GM18511 (cell line): ENCODE data around the gene INPP4A.
A peak's percentile ranks its signal among the peaks of the same experiment; 100 is the strongest.
"Not testable (repeated sequence)": the region's sequence is repeated elsewhere in the genome, so short reads cannot be mapped to it uniquely, and the experiment has no call there.

Source experiments
- ATAC-seq: cut with Tn5 transposase; IDR thresholded peaks from one replicate; pipeline ENCODE4 v1.9.1; 2021; ENCODE audit warnings: mild to moderate bottlenecking, moderate library complexity; ENCODE audit not compliant: unreplicated experiment

The INPP4A gene

DNA sequence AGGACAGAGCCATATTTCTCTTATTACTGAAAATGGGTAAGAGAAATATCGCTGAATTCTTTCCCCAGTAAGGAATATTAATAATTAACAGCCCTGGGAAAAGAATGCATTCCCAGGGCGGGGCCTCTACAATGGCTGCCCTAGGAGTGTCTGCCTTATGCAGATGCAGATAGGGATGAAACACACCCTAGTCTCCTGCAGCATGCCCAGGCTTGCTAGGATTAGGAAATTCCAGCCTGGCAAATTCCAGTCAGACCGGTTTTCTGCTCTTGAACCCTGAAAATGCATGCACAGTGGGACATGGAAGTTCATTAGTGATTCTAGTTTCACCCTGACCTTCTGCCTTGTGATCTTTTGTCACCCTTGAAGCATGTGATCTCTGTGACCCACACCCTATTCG lies 9.0 kb upstream of the INPP4A start:
- ATAC-seq: not testable (repeated sequence)

DNA sequence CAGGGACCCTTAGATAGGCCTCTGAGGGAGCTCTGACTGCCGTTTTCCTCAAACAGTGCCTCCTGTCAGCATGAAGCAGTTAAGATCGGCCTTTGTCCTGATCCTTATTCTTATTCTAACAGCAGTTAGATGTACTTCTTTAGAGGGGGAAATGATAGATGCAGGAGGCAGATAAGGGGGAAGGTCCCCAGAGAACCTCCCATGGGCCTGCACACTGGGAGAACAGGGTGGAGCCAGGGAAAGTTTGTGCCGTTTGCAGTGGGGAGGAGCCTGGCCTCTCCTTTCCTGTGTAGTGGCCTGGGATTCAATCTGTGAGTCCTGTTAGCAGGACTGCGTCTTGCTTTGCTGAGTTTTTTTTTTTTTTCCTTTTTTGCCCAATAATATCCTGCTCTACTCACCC lies 7.9 kb upstream of the INPP4A start:
- ATAC-seq: no peak

DNA sequence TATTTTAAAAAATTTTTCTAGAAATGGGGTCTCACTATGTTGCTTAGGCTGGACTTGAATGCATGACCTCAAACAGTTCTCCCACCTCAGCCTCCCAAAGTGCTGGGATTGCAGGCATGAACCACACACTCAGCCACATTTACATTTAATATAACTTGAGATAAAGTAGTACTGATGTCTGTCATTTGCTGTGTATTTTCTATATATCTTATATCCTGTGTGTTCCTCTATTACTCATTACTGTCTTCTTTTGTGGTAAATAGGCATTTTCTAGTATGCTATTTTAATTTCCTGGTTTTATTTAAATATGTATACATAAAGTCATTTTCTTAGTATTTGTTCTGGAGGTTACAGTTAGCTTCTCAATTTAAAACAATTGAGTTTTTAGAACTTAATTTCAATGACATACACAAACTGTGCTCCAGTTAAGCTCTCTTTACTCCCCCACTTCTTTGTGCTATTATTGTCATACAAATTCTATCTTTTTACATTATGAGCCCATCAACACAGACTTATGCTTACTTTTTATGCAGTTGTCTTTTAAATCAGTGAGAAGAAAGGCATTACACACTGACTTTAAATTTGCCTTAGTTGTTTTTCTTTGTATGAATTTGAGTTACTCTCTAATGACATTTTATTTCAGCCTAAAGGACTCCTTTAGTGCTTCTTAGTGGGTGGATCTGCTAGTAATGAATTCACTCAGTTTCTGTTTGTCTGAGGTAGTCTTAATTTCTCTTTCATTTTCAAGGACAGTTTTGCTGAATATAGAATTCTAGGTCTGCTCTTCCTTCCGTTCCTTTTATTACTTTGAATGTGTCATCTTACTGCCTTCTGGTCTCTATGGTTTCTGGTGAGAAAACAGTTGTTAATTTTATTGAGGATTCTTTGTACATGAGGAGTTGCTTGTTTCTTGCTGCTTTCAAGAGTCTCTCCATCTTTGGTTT lies 6.2 kb upstream of the INPP4A start:
- ATAC-seq: peak; percentile 81

DNA sequence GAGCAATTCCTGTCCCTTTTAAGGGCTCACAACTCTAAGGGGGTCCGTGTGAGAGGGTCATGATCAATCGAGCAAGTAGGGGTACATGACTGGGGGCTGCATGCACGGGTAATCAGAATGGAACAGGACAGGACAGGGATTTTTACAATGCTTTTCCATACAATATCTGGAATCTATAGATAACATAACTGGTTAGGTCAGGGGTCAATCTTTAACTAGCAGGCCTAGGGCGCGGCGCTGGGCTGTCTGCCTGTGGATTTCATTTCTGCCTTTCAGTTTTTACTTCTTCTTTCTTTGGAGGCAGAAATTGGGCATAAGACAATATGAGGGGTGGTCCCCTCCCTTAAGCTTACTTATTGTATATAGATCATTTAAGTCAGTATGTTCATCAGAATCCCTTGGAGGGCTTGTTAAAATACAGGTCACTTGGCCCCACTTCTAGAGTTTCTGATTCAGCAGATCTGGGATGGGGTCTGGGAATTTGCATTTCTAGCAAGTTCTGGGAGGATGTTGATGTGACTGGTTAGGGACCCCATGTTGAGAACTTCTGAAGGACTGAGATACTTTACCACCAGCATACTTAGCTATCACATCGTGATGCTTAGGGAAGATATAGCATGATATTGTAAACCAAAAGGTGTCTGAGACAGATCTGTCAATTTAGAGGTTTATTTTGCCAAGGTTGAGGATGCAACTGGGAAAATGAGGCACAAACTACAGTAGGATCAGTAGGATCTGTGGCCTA lies 2.8 kb upstream of the INPP4A start:
- no peak for ATAC-seq

DNA sequence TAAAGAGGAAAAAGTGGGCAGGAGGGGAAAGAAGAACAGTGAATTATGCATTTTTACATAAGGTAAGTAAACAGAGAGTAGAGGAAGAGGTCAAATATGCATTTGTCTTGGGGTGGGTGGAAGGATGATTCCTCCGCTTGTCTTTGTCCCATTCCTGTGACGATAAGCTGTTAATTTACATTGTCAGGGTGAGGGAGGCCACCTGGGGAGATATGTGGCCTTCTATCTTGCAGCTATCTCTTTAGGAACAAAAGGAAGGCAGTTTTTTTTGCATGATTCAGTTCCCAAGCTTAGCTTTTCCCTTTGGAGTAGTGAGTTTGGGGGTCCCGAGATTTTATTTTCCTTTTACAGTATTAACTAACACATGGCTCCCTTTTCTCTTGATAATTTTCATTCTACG lies 2.2 kb upstream of the INPP4A start:
- ATAC-seq: no peak

DNA sequence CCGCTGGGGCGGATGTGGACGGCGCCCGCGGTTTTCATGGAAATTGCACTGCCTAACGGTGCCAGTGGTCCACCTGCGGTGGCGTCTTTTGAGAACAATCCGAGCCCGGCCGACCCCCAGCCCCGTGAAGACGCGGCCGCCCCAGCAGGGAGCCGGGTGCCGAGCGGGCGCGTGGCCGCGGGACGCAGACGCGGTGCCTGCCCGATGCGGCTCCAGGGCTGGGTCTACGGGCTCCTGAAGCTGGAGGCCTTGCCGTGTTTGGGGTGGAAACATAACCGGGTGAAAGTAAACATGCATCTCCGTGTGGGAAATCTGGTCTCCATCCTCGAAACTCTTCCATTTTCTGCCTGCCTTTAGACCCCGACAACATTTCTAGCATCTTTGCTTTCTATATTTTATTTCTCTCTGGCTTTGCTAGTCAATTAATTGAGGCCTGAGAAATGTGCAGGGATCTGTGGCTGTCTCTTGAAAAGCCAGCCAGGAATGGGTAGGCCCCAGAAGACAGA lies 572 bp downstream of the INPP4A start:
- peak; percentile 42 for ATAC-seq

- ATAC-seq: no peak
Observed at GRCh38 chr2:98445683-98446581, 1.3 kb downstream of the INPP4A start.

DNA sequence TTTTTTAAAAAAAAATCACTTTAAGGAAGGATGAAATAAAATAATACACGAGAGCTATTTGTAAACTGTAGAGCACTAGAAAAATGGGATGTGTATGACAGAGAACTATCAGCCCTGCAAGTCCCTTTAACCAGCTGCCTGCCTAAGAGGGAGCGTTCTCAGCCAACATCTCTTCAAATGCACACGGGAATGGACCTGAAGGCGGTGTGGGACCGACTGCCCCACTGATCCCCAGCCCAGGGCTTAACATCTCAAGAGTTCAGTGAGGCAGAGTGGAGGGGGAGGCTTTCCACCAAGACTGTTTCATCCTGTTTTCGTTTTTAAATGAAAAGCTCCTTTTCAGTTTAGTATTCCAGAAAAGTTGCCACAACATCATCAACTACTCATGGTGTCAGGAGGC lies 2.2 kb downstream of the INPP4A start:
- no peak for ATAC-seq

- no peak for ATAC-seq
Observed at GRCh38 chr2:98448441-98449145, 3.9 kb downstream of the INPP4A start.

DNA sequence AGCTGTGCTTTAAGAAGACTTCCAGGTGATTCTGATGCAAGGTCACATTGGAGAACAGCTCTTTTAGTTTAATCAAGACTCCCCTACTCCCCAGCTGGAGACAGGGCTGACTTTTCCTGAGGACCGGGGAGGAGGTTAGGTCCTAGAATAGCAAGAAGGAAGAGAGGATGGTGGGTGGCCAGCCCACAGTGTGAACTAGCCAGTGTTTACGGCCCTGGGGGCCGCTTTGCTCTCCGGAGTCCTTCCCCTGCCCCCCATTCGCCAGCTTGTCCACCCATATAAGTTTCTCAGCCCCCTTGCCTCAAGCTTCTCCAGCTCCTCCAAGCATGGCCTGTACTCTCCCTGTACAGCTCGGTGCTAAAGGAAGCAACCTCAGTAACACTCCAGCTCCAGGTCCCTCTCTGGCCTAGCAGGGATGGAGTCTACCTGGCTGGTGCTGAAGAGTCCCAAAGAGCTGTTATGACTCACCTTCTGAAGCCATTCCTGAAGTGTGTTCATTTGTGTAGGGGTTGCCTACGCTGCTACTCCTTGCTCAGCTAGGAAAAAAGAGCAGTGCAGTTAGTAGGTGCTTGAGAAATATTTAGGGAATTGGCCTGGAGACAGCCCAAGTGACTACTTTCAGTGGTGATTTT lies 7.9 kb downstream of the INPP4A start:
- no peak for ATAC-seq

GRCh38 chr2:98453083-98453482 lies 8.4 kb downstream of the INPP4A start:
- ATAC-seq: no peak

- ATAC-seq: no peak
Observed at GRCh38 chr2:98453531-98453930, 8.9 kb downstream of the INPP4A start.

DNA sequence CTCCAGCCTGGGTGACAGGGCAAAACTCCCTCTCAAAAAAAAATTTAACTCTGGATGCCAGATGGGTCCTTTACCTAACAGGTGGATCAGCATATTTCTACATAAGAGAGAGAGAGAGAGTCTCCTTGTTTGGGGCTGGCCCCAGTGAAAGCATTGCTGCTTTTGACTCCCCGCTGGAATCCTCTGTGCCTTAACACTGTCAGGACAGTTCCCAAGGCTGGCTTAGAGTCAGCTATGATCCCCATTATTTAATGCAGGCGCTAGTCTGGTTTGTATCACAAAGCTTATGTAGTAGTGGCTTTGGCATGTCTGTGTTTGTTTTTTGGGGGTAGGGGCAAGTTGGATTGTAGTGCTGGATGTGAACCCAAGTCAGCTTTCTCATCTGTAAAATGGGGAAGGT lies 9.4 kb downstream of the INPP4A start:
- ATAC-seq: no peak

DNA sequence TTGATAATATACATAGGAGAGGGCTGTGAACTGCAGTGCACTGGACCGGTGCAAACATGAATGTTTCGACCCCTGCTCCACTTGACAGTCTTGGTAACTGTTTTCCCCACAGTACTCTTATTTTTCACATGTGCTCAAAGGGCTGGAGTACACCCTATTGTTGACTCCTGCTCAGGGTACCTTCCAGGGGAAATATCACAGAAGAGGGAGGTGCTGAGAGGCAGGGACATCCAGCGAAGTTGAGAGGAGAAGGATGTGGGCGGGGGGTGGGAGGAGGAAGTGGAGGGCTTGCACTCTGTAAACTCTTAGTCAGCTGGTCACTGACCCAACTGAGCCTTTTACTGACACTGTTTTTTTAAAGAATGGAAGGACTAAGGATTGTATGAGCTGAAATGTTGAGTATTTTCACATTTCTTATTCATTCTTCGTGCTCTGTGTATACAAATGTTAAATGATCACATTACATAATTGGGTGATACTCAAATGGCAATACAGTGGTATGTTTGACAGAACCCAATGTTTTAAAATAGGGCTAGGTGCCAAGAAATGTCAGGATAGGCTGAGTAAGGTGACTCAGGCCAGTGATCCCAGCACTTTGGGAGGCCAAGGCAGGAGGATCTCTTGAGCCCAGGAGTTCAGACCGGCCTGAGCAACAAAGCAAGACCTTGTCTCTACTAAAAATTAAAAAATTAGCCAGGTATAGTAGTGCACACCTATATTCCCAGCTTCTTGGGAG lies 10.0 kb downstream of the INPP4A start:
- ATAC-seq: peak; percentile 35

DNA sequence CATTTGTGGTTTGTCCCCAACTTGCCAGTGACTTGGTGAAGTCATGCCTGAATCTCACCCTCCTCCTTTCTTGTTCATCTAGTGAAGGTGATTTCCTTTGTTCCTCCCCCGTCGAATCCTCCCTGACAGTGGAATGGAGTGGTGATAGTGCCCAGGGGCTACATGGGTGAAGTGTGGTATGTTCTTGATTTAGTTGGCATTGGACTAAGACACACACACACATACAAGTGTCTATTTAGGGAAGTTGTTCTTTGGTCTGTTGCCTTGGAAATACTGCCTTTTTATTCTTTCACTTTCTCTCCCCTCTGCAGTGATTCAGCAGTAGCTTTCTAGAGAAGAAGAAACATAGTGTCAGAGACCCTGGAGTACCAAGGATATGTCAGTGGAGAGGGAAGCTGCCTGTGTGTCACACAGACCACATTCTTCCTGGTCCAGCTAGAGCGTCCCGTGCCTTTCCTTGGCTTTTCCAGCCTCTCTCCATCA lies 10.9 kb downstream of the INPP4A start:
- ATAC-seq: peak; percentile 54

DNA sequence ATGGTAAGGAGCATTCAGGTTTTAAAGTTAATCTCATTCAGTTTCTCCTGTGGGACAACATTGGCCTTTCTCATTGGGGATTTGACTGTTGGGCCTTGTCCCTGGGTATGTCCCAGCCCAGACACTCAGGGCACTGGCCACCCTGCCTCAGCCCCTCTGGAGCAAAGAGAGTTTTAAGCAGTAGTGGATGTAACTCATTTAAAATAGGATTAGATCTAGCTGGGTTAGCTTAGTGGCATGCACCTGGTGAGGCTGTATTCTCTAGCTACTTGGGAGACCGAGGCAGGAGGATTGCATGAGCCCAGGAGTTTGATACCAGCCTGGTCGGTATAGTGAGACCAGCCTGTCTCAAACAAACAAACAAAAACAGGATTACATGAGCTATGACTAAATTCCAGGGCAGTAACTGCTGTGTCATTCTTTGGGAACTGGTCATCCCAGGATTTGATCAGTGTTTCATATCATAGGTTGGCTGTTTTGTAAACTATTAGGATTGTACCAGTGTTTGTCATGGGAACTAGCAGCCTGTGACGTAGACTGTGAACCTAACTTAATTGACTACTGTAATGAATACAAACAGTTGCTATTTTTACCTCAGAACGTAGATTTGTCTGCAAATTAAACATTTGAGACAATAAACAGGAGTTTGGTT lies 12.5 kb downstream of the INPP4A start:
- no peak for ATAC-seq

DNA sequence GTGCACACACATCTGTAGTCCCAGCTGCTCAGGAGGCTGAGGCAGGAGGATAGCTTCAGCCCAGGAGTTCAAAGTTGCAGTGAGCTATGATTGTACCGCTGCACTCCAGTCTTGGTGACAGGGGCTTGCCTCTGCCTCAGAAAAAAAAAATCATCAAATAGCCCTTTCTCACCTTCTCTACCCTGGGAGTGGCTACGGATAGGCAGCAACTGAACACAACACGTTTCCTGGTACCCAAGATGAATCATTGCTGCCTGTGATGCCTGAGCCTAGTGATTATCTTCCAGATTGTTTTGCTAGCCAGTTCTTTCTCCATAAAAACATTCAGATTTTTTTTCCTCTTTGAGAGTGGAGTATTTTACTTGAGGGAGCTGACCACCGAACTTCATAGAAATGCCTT lies 13.5 kb downstream of the INPP4A start:
- no peak for ATAC-seq

GRCh38 chr2:98458667-98459380 lies 14.2 kb downstream of the INPP4A start:
- no peak for ATAC-seq
